WTC11 (cell line): ENCODE measurements around the gene ALS2CL. TPM values are rescaled to one million over a fixed set of nuclear protein-coding genes. Genes with fewer than 3 reads are reported as not detected.

ENCODE experiments used
- ATAC-seq: fragments of 200-7000 bp; cut with Tn5 transposase; 2 replicates; pipeline ENCODE4 v1.10.0; 2021; ENCODE audit warnings: mild to moderate bottlenecking, moderate library complexity
- CTCF ChIA-PET: fragments of 300-600 bp; sonication (Branson Sonifier 250); formaldehyde crosslinking; loops from one replicate; lab custom pipeline; 2021; ENCODE audit warnings: antibody characterized with exemption; lab: Charles Lee
- POLR2A ChIA-PET: fragments of 350-600 bp; sonication (Branson Sonifier 250); formaldehyde crosslinking; loops from one replicate; lab custom pipeline; 2021; ENCODE audit warnings: antibody characterized with exemption; lab: Charles Lee
- DNase-seq: peaks from one replicate; pipeline ENCODE4 v3.0.0; 2021; ENCODE audit warnings: low spot score
- H3K27ac Mint-ChIP-seq: 2 replicates; pipeline ENCODE4 v1.8.0; 2021; ENCODE audit warnings: mixed read lengths
- H3K27me3 Mint-ChIP-seq: 2 replicates; pipeline ENCODE4 v1.8.0; 2021; ENCODE audit warnings: low read depth, mild to moderate bottlenecking, moderate library complexity, mixed read lengths
- H3K36me3 Mint-ChIP-seq: 2 replicates; pipeline ENCODE4 v1.8.0; 2021; ENCODE audit warnings: mixed read lengths
- H3K4me1 Mint-ChIP-seq: 2 replicates; pipeline ENCODE4 v1.8.0; 2022; ENCODE audit warnings: mixed read lengths
- H3K4me3 Mint-ChIP-seq: 2 replicates; pipeline ENCODE4 v1.8.0; 2021; ENCODE audit warnings: mild to moderate bottlenecking, moderate library complexity, mixed read lengths
- H3K9me3 Mint-ChIP-seq: 2 replicates; pipeline ENCODE4 v1.8.0; 2021; ENCODE audit warnings: mixed read lengths
- ARID4B ChIP-seq: sonication (generic); formaldehyde crosslinking; IDR thresholded peaks from 2 replicates; pipeline ENCODE4 v1.8.0; 2023; ENCODE audit warnings: missing genetic modification reagents, mild to moderate bottlenecking, borderline replicate concordance
- GRHL2 ChIP-seq: fragments of 250-450 bp; sonication (Bioruptor Pico); IDR thresholded peaks from 2 replicates; pipeline ENCODE4 v1.8.0; 2022; ENCODE audit warnings: mild to moderate bottlenecking, moderate library complexity; ENCODE audit not compliant: insufficient replicate concordance, severe bottlenecking
- MYBL2 ChIP-seq: sonication (generic); formaldehyde crosslinking; IDR thresholded peaks from 2 replicates; pipeline ENCODE4 v1.8.1; 2023; ENCODE audit warnings: mild to moderate bottlenecking, moderate library complexity, missing genetic modification reagents
- RELA ChIP-seq: sonication (generic); formaldehyde crosslinking; IDR thresholded peaks from 2 replicates; pipeline ENCODE4 v1.8.1; 2022; ENCODE audit warnings: missing genetic modification reagents, mild to moderate bottlenecking, borderline replicate concordance
- TEAD1 ChIP-seq: sonication (generic); formaldehyde crosslinking; IDR thresholded peaks from 2 replicates; pipeline ENCODE4 v1.8.0; 2022; ENCODE audit warnings: mild to moderate bottlenecking, missing genetic modification reagents
- ZMAT4 ChIP-seq: fragments of 250-450 bp; sonication (Bioruptor Pico); IDR thresholded peaks from 2 replicates; pipeline ENCODE4 v1.9.0; 2021; ENCODE audit warnings: mild to moderate bottlenecking
- ZNF423 ChIP-seq: fragments of 250-450 bp; sonication (Bioruptor Pico); IDR thresholded peaks from 2 replicates; pipeline ENCODE4 v2.1.2; 2022; ENCODE audit warnings: mild to moderate bottlenecking, moderate library complexity
- total RNA-seq: library from RNA; stranded (reverse); gene quantifications from 3 replicates; pipeline ENCODE4 v1.2.3, GENCODE V29; 2021
- TF ChIP-seq, protein P1 (sequence below): fragments of 200-600 bp; IDR thresholded peaks from 2 replicates; pipeline ENCODE4 v1.8.0; 2022; ENCODE audit warnings: antibody characterized with exemption
- TF ChIP-seq, protein P2 (sequence below): sonication (generic); formaldehyde crosslinking; IDR thresholded peaks from 2 replicates; pipeline ENCODE4 v1.8.0; 2022; ENCODE audit warnings: mild to moderate bottlenecking, missing genetic modification reagents

ALS2CL gene
- total RNA-seq, 1 experiment from 2014 or later, result 12.6 TPM

GRCh38 chr3:46655271-46655670 lies 38.2 kb downstream of the ALS2CL start:
- TF ChIP-seq ARID4B (CRISPR knock-in tag), result no peak
- TF ChIP-seq TEAD1 (CRISPR knock-in tag), result no peak
- no peak for TF ChIP-seq MYBL2
- TF ChIP-seq RELA (CRISPR knock-in tag), result no peak
- no peak for TF ChIP-seq ZNF423 (CRISPR knock-in tag)
- TF ChIP-seq ZMAT4 (CRISPR knock-in tag), result no peak
- TF ChIP-seq GRHL2 (CRISPR knock-in tag), result no peak
- TF ChIP-seq, protein P1, sequence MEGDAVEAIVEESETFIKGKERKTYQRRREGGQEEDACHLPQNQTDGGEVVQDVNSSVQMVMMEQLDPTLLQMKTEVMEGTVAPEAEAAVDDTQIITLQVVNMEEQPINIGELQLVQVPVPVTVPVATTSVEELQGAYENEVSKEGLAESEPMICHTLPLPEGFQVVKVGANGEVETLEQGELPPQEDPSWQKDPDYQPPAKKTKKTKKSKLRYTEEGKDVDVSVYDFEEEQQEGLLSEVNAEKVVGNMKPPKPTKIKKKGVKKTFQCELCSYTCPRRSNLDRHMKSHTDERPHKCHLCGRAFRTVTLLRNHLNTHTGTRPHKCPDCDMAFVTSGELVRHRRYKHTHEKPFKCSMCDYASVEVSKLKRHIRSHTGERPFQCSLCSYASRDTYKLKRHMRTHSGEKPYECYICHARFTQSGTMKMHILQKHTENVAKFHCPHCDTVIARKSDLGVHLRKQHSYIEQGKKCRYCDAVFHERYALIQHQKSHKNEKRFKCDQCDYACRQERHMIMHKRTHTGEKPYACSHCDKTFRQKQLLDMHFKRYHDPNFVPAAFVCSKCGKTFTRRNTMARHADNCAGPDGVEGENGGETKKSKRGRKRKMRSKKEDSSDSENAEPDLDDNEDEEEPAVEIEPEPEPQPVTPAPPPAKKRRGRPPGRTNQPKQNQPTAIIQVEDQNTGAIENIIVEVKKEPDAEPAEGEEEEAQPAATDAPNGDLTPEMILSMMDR, result no peak
- TF ChIP-seq, all 79 proteins: peak for 0
- H3K27ac Mint-ChIP-seq, result no peak overlapping the region
- DNase-seq (no peak), ATAC-seq (no peak)
- no peaks in the 10 kb centered on the region for H3K27me3 Mint-ChIP-seq
- H3K36me3 Mint-ChIP-seq, result peaks cover 12% of the 10 kb centered on the region
- peaks cover 39% of the 10 kb centered on the region for H3K4me1 Mint-ChIP-seq
- no peak overlapping the region for H3K4me3 Mint-ChIP-seq
- ChIA-PET POLR2A (no interaction called here), CTCF (no interaction called here)
- H3K9me3 Mint-ChIP-seq, result peaks cover 35% of the 10 kb centered on the region

DNA sequence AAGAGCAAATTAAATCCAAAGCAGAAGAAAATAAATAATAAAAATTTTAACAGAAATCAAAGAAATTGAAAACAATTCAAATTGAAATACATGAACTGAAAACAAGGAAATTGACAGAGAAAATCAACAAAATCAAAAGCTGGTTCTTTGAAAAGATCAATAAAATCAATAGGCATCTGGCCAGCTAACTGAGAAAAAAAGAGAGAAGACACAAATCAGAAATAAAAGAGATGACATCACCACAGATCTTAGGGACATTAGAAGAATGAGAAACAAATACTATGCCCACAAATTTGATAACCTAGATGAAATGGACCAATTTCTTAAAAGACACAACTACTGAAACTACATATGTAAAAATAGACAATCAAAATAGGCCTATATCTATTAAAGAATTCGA lies 42.4 kb downstream of the ALS2CL start:
- ATAC-seq (no peak), DNase-seq (no peak)
- Mint-ChIP-seq H3K4me3 (no peak overlapping the region), H3K9me3 (peaks cover 32% of the 10 kb centered on the region), H3K4me1 (peaks cover 8% of the 10 kb centered on the region), H3K27me3 (no peaks in the 10 kb centered on the region), H3K36me3 (peaks cover 12% of the 10 kb centered on the region), H3K27ac (no peak overlapping the region)
- ChIA-PET POLR2A (no interaction called here), CTCF (interaction anchor here (1.5 kb wide), 1 partner anchor 154 kb away, joined by 3 read pairs; no protein-coding TSS in a partner anchor)
- no peak for TF ChIP-seq ARID4B (CRISPR knock-in tag)

DNA sequence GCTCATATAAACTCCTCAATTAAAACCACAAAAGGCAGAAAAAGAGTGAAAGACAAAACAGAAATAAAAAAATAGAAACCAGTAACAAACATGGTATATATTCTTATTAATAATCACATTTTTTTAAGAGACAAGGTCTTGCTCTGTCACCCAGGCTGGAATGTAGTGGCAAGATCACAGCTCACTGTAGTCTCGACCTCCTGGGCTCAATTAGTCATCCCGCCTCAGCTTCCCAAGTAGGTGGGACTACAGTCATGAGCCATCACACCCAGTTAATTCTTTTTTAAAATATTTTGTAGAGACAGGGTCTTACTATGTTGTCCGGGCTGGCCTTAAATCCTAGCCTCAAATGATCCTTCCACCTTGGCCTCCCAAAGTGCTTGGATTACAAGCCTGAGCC lies 44.0 kb downstream of the ALS2CL start:
- Mint-ChIP-seq H3K27ac (no peak overlapping the region), H3K4me3 (no peak overlapping the region), H3K27me3 (no peaks in the 10 kb centered on the region), H3K36me3 (peaks cover 12% of the 10 kb centered on the region), H3K4me1 (peaks cover 2% of the 10 kb centered on the region), H3K9me3 (peaks cover 31% of the 10 kb centered on the region)
- no peak for ATAC-seq
- no peak for DNase-seq
- TF ChIP-seq, protein P2, sequence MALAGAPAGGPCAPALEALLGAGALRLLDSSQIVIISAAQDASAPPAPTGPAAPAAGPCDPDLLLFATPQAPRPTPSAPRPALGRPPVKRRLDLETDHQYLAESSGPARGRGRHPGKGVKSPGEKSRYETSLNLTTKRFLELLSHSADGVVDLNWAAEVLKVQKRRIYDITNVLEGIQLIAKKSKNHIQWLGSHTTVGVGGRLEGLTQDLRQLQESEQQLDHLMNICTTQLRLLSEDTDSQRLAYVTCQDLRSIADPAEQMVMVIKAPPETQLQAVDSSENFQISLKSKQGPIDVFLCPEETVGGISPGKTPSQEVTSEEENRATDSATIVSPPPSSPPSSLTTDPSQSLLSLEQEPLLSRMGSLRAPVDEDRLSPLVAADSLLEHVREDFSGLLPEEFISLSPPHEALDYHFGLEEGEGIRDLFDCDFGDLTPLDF (CRISPR knock-in tag), result no peak
- ChIA-PET POLR2A (no interaction called here), CTCF (interaction anchor here (1.1 to 1.5 kb wide), 2 partner anchors 12 to 153 kb away, joined by 3 read pairs; no protein-coding TSS in a partner anchor)
